Gastrocnemius medialis (tissue), 4 donors: Measurements from ENCODE around the gene SUPT3H.

Experiments used
- POLR2A ChIP-seq, 2 donors: fragments of 450-650 bp; IDR thresholded peaks; one replicate each; pipeline ENCODE4 v1.6.1; 2017; ENCODE audit warnings: antibody characterized with exemption in 2 of 2, mild to moderate bottlenecking in 2 of 2, moderate library complexity in 2 of 2
- TF ChIP-seq, protein P1 (sequence below), 5 experiments: fragments of 450-650 bp in 3 of 5; fragments of 200-600 bp in 2 of 5; sonication (generic) in 2 of 5; IDR thresholded peaks in 4 of 5; conservative IDR thresholded peaks in 1 of 5; 1 replicate in 4 of 5; 2 replicates in 1 of 5; pipeline ENCODE4 v1.5.1; 2016 to 2019; ENCODE audit warnings: antibody characterized with exemption in 5 of 5, mild to moderate bottlenecking in 3 of 5, moderate library complexity in 3 of 5

GRCh38 chr6:45155341-45155894 is 222.3 kb downstream of the SUPT3H start:
- TF ChIP-seq, protein P1, sequence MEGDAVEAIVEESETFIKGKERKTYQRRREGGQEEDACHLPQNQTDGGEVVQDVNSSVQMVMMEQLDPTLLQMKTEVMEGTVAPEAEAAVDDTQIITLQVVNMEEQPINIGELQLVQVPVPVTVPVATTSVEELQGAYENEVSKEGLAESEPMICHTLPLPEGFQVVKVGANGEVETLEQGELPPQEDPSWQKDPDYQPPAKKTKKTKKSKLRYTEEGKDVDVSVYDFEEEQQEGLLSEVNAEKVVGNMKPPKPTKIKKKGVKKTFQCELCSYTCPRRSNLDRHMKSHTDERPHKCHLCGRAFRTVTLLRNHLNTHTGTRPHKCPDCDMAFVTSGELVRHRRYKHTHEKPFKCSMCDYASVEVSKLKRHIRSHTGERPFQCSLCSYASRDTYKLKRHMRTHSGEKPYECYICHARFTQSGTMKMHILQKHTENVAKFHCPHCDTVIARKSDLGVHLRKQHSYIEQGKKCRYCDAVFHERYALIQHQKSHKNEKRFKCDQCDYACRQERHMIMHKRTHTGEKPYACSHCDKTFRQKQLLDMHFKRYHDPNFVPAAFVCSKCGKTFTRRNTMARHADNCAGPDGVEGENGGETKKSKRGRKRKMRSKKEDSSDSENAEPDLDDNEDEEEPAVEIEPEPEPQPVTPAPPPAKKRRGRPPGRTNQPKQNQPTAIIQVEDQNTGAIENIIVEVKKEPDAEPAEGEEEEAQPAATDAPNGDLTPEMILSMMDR (IDR thresholded peaks at IDR 0.05 in 4 of 5, conservative IDR thresholded peaks at IDR 0.05 in 1 of 5) = no peak
- no peak for TF ChIP-seq POLR2A (IDR thresholded peaks at IDR 0.05)
